K562 (cell line): Measurements from ENCODE around the gene TINAG. TPM values are rescaled to one million over a fixed set of nuclear protein-coding genes. Genes with fewer than 3 reads are reported as not detected.

Experiments used
- ATAC-seq: fragments of 200-7000 bp; cut with Tn5 transposase; 3 replicates; pipeline ENCODE4 v1.9.1; 2020; ENCODE audit warnings: moderate library complexity
- BruUV-seq: library from RNA; stranded (reverse); fragments of 400-500 nt; replicated peaks from 2 replicates; lab custom pipeline; 2021; lab: Mats Ljungman, UMichigan
- CTCF ChIA-PET: fragments of 300-600 bp; formaldehyde crosslinking; extraction: SDS; loops from one replicate; lab custom pipeline; 2021; ENCODE audit warnings: low intra/inter-chr PET ratio; lab: Yijun Ruan, JAX
- POLR2A ChIA-PET: fragments of 300-600, 350-650 bp; sonication (Branson Sonifier 250); formaldehyde crosslinking; extraction: SDS; loops from one replicate; lab custom pipeline; 2021; ENCODE audit warnings: antibody characterized with exemption, inconsistent platforms; lab: Yijun Ruan, JAX
- DNase-seq, 4 experiments: peaks; one replicate each; pipeline versions ENCODE4 v3.0.0 to v3.0.0-alpha.2; 2011 to 2018; ENCODE audit warnings: low spot score in 3 of 4, mixed read lengths in 3 of 4; ENCODE audit errors: extremely low read depth in 1 of 4
- FAIRE-seq: peaks from 2 replicates; lab custom pipeline; 2011; peaks lifted over from hg19 to GRCh38; lab: Jason Lieb, UNC
- H2AFZ ChIP-seq: 2 replicates; pipeline ENCODE4 v1.6.0; 2011; ENCODE audit warnings: low read depth, low read length, control low read depth, inconsistent platforms
- H3K27ac ChIP-seq: fragments of 200-600 bp; 3 replicates; pipeline ENCODE4 v1.8.0; 2011; ENCODE audit warnings: low read depth, mild to moderate bottlenecking, control low read depth, inconsistent platforms, low read length, moderate library complexity, mixed read lengths; ENCODE audit errors: extremely low read depth
- H3K27me3 ChIP-seq, 2 experiments: fragments of 300-600 bp in 1 of 2; 2 replicates in 1 of 2; 3 replicates in 1 of 2; pipeline versions ENCODE4 v1.6.0 to v1.8.0; 2011; ENCODE audit warnings: inconsistent platforms in 2 of 2, low read length in 2 of 2, mild to moderate bottlenecking in 1 of 2, mixed read lengths in 1 of 2, moderate library complexity in 1 of 2; ENCODE audit not compliant: control insufficient read depth in 2 of 2, insufficient read depth in 2 of 2
- H3K36me3 ChIP-seq: fragments of 300-600 bp; 3 replicates; pipeline ENCODE4 v1.8.0; 2011; ENCODE audit warnings: mild to moderate bottlenecking, low read length, inconsistent platforms; ENCODE audit not compliant: control insufficient read depth, insufficient read depth
- H3K4me1 ChIP-seq, 2 experiments: fragments of 200-600 bp in 1 of 2; replicated peaks in 1 of 2; 2 replicates in 1 of 2; 3 replicates in 1 of 2; pipeline versions ENCODE4 v1.5.1 to v1.8.0; 2011; ENCODE audit warnings: inconsistent platforms in 2 of 2, low read length in 2 of 2, mild to moderate bottlenecking in 1 of 2, mixed read lengths in 1 of 2, moderate library complexity in 1 of 2; ENCODE audit not compliant: control insufficient read depth in 2 of 2, insufficient read depth in 2 of 2
- H3K4me2 ChIP-seq: 2 replicates; pipeline ENCODE4 v1.6.1; 2011; ENCODE audit warnings: low read length, control low read depth, inconsistent platforms, mixed read lengths; ENCODE audit not compliant: insufficient read depth
- H3K4me3 ChIP-seq: fragments of 200-600 bp; sonication (generic), shearing (Covaris generic); 2 replicates; pipeline ENCODE4 v1.5.1; 2016; ENCODE audit warnings: control low read depth, inconsistent platforms
- H3K79me2 ChIP-seq: fragments of 200-600 bp; 3 replicates; pipeline ENCODE4 v1.8.0; 2011; ENCODE audit warnings: low read length, inconsistent platforms; ENCODE audit not compliant: control insufficient read depth, insufficient read depth
- H3K9ac ChIP-seq, 2 experiments: 2 replicates each; pipeline versions ENCODE4 v1.6.0 to v1.6.1; 2011; ENCODE audit warnings: low read depth in 2 of 2, low read length in 2 of 2, control low read depth in 1 of 2, inconsistent platforms in 1 of 2, mild to moderate bottlenecking in 1 of 2, mixed read lengths in 1 of 2; ENCODE audit not compliant: insufficient read depth in 1 of 2
- H3K9me1 ChIP-seq: one replicate; pipeline ENCODE4 v1.6.0; 2011; ENCODE audit warnings: inconsistent platforms, mild to moderate bottlenecking, low read length, moderate library complexity; ENCODE audit not compliant: control insufficient read depth, insufficient read depth
- H3K9me3 ChIP-seq: replicated peaks from 2 replicates; pipeline ENCODE4 v1.5.1; 2011; ENCODE audit warnings: low read depth, low read length, inconsistent platforms; ENCODE audit not compliant: control insufficient read depth, insufficient read depth
- H4K20me1 ChIP-seq: replicated peaks from 2 replicates; pipeline ENCODE4 v1.6.1; 2011; ENCODE audit warnings: low read length, inconsistent platforms, mixed read lengths; ENCODE audit not compliant: control insufficient read depth, insufficient read depth
- BACH1 ChIP-seq: fragments of 200-800 bp; sonication (Bioruptor generic); IDR thresholded peaks from 2 replicates; pipeline ENCODE4 v1.6.1; 2016; ENCODE audit warnings: missing genetic modification characterization, missing compliant biosample characterization
- C11orf30 ChIP-seq: fragments of 450-650 bp; IDR thresholded peaks from 2 replicates; pipeline ENCODE4 v1.6.1; 2016; ENCODE audit warnings: low read depth, mild to moderate bottlenecking
- CCAR2 ChIP-seq: fragments of 200-400 bp; formaldehyde crosslinking; IDR thresholded peaks from 2 replicates; pipeline ENCODE4 v1.6.1; 2017; ENCODE audit warnings: mild to moderate bottlenecking, low read depth, low read length
- CREBBP ChIP-seq: IDR thresholded peaks from one replicate; pipeline ENCODE4 v1.6.1; 2012; ENCODE audit warnings: low read depth, mild to moderate bottlenecking, control low read depth, inconsistent platforms, low read length
- KDM1A ChIP-seq, 2 experiments: fragments of 450-650 bp; IDR thresholded peaks; 2 replicates each; pipeline ENCODE4 v1.6.1; 2016; ENCODE audit warnings: mild to moderate bottlenecking in 2 of 2
- MAFF ChIP-seq: IDR thresholded peaks from 2 replicates; pipeline ENCODE4 v1.6.1; 2012; ENCODE audit warnings: low read length, improper control_type of control experiment
- ZC3H8 ChIP-seq: fragments of 450-650 bp; IDR thresholded peaks from 2 replicates; pipeline ENCODE4 v1.6.1; 2017
- ZNF316 ChIP-seq: fragments of 450-650 bp; IDR thresholded peaks from 2 replicates; pipeline ENCODE4 v1.6.1; 2016
- ZNF41 ChIP-seq: fragments of 250-450 bp; sonication (Bioruptor Pico); conservative IDR thresholded peaks from 2 replicates; pipeline ENCODE4 v1.4.0; 2020; ENCODE audit warnings: mild to moderate bottlenecking
- ZNF668 ChIP-seq: fragments of 250-450 bp; sonication (Bioruptor Pico); IDR thresholded peaks from 2 replicates; pipeline ENCODE4 v1.8.0; 2022; ENCODE audit warnings: mild to moderate bottlenecking, inconsistent platforms
- WGBS: fragments of 100-300 bp; shearing (Covaris generic); methylation state at CpG from one replicate; pipeline ENCODE4 v1.1.6; 2016; ENCODE audit warnings: low coverage, mixed read lengths; ENCODE audit not compliant: insufficient coverage; ENCODE audit errors: missing lambda C conversion rate; 5-methylcytosine and 5-hydroxymethylcytosine counted together
- in situ Hi-C: fragments of 300-500 bp; cut with MboI; formaldehyde crosslinking; loops from 4 replicates; pipeline ENCODE4 v1.15.0; 2018; ENCODE audit warnings: inconsistent platforms, mixed read lengths
- intact Hi-C: fragments of 100-400 bp; cut with micrococcal nuclease; formaldehyde crosslinking; loops from 2 replicates; pipeline ENCODE4 v1.14.2; 2022
- polyA plus RNA-seq, 8 experiments: library from polyadenylated mRNA; depleted of rRNA in 4 of 8; stranded (reverse) in 5 of 8; unstranded in 3 of 8; fragments of >200 nt; fragmentation: Nextera tagmentation in 2 of 8; fragmentation: Illumina TruSeq in 1 of 8; extraction: Ambion mirVana in 2 of 8; extraction: Trizol in 1 of 8; gene quantifications; 2 replicates each; pipeline versions ENCODE4 v1.2.1 to v1.2.3, GENCODE V29; 2011 to 2014; ENCODE audit warnings: inconsistent platforms in 1 of 8, missing spikeins in 1 of 8
- total RNA-seq, 7 experiments: library from RNA; depleted of rRNA in 6 of 7; stranded (reverse); fragments of >200 nt in 6 of 7; fragmentation: Illumina TruSeq in 2 of 7; extraction: Trizol in 2 of 7; gene quantifications; 2 replicates each; pipeline versions ENCODE4 v1.2.1 to v1.2.3, GENCODE V29; 2011 to 2021; ENCODE audit warnings: low replicate concordance in 1 of 7
- TF ChIP-seq, protein P1 (sequence below): sonication (generic); formaldehyde crosslinking; IDR thresholded peaks from 2 replicates; pipeline ENCODE4 v1.8.0; 2022; ENCODE audit warnings: mild to moderate bottlenecking, missing genetic modification reagents
- TF ChIP-seq, protein P2 (sequence below): sonication (generic); formaldehyde crosslinking; IDR thresholded peaks from 2 replicates; pipeline ENCODE4 v1.8.0; 2023; ENCODE audit warnings: missing genetic modification reagents, mild to moderate bottlenecking, borderline replicate concordance

Gene TINAG
- total and polyA plus RNA-seq, 9 of the 15 experiments (the other 6 are each of a cell fraction or from before 2014, with no cell fraction given) = not detected

DNA sequence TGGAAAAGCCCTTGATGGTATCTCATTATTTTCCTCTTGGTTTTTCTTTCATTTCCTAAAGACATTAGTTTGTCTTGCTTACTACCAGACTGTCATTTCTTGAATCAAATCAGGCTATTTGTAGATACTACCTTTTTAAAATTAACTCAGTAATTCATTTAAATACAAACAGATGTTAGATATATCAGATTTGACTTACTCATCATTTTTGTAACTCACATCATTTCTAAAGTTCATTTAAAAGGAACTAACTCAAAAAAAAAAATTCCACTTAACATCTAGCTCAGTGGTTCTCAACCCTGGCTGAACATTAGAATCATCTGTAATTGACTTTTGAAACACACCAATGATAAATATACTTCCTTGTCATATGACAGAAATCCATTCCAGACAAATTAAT lies 48.2 kb upstream of the TINAG start:
- H3K4me2 ChIP-seq = no peak overlapping the region
- no peak overlapping the region for H3K4me3 ChIP-seq
- in situ Hi-C loops = no loop called here
- POLR2A ChIA-PET = no interaction called here
- BruUV-seq = no TSS peak
- ATAC-seq (no peak), FAIRE-seq (no peak), DNase-seq (no peak)
- H4K20me1 ChIP-seq = no peaks in the 10 kb centered on the region
- no peaks in the 10 kb centered on the region for H3K27me3 ChIP-seq
- CTCF ChIA-PET = interaction anchor here (0.6 kb wide), 1 partner anchor 89 kb away, joined by 3 read pairs; no protein-coding TSS in a partner anchor
- no peaks in the 10 kb centered on the region for H3K79me2 ChIP-seq
- no peak overlapping the region for H2AFZ ChIP-seq
- intact Hi-C loops = no loop called here
- H3K9ac ChIP-seq = no peak overlapping the region
- no peaks in the 10 kb centered on the region for H3K9me1 ChIP-seq
- H3K27ac ChIP-seq = no peak overlapping the region
- no peaks in the 10 kb centered on the region for H3K9me3 ChIP-seq
- no peak for TF ChIP-seq CREBBP
- TF ChIP-seq ZNF316 = peak; percentile 59; the same call in 1 of the 2 replicates
- no peak for TF ChIP-seq ZNF41 (CRISPR knock-in tag)
- no peak for TF ChIP-seq ZNF668 (CRISPR knock-in tag)
- TF ChIP-seq C11orf30 = peak; percentile 33; the same call in 1 of the 2 replicates
- TF ChIP-seq CCAR2 = no peak
- TF ChIP-seq, all 486 proteins: peak for 2
- no peaks in the 10 kb centered on the region for H3K36me3 ChIP-seq
- H3K4me1 ChIP-seq = no peaks in the 10 kb centered on the region

DNA sequence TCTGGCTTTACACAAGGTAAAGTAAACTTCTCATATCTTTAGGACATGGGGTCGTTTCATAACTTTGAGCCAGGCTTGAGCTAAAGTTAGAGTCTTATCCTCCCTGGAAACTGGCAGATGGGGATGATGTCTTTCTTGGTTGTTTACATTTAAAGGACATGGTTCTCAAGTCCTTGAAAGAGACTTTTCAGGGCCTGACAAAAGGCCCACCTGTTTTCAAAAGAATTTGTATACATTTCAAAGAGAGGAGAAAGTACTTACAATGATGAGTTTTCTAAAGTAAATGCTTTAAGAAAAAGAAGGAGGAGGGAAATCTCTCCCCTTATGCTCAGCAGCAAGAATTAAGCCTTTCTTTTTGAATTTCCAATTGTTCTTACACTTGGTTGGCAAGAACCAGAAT lies 45.7 kb upstream of the TINAG start:
- intact Hi-C loops (no loop called here), in situ Hi-C loops (no loop called here)
- ATAC-seq = no peak
- no peaks in the 10 kb centered on the region for H3K79me2 ChIP-seq
- H4K20me1 ChIP-seq = no peaks in the 10 kb centered on the region
- H3K4me3 ChIP-seq = no peak overlapping the region
- H3K27me3 ChIP-seq = no peaks in the 10 kb centered on the region
- H3K9me1 ChIP-seq = no peaks in the 10 kb centered on the region
- 0% methylated on average over 1 of the region's 1 CpG for WGBS
- H3K9me3 ChIP-seq = no peaks in the 10 kb centered on the region
- CTCF ChIA-PET = no interaction called here
- POLR2A ChIA-PET = no interaction called here
- H3K4me1 ChIP-seq = no peaks in the 10 kb centered on the region
- H3K9ac ChIP-seq = no peak overlapping the region
- DNase-seq = no peak
- H3K4me2 ChIP-seq = no peak overlapping the region
- no peak for FAIRE-seq
- no TSS peak for BruUV-seq
- no peak overlapping the region for H2AFZ ChIP-seq
- H3K27ac ChIP-seq = no peak overlapping the region
- no peaks in the 10 kb centered on the region for H3K36me3 ChIP-seq
- TF ChIP-seq, protein P1, sequence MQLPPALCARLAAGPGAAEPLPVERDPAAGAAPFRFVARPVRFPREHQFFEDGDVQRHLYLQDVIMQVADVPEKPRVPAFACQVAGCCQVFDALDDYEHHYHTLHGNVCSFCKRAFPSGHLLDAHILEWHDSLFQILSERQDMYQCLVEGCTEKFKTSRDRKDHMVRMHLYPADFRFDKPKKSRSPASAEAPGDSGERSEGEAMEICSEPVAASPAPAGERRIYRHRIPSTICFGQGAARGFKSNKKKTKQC = no peak
- no peak for TF ChIP-seq ZC3H8
- TF ChIP-seq MAFF = no peak
- TF ChIP-seq, protein P2, sequence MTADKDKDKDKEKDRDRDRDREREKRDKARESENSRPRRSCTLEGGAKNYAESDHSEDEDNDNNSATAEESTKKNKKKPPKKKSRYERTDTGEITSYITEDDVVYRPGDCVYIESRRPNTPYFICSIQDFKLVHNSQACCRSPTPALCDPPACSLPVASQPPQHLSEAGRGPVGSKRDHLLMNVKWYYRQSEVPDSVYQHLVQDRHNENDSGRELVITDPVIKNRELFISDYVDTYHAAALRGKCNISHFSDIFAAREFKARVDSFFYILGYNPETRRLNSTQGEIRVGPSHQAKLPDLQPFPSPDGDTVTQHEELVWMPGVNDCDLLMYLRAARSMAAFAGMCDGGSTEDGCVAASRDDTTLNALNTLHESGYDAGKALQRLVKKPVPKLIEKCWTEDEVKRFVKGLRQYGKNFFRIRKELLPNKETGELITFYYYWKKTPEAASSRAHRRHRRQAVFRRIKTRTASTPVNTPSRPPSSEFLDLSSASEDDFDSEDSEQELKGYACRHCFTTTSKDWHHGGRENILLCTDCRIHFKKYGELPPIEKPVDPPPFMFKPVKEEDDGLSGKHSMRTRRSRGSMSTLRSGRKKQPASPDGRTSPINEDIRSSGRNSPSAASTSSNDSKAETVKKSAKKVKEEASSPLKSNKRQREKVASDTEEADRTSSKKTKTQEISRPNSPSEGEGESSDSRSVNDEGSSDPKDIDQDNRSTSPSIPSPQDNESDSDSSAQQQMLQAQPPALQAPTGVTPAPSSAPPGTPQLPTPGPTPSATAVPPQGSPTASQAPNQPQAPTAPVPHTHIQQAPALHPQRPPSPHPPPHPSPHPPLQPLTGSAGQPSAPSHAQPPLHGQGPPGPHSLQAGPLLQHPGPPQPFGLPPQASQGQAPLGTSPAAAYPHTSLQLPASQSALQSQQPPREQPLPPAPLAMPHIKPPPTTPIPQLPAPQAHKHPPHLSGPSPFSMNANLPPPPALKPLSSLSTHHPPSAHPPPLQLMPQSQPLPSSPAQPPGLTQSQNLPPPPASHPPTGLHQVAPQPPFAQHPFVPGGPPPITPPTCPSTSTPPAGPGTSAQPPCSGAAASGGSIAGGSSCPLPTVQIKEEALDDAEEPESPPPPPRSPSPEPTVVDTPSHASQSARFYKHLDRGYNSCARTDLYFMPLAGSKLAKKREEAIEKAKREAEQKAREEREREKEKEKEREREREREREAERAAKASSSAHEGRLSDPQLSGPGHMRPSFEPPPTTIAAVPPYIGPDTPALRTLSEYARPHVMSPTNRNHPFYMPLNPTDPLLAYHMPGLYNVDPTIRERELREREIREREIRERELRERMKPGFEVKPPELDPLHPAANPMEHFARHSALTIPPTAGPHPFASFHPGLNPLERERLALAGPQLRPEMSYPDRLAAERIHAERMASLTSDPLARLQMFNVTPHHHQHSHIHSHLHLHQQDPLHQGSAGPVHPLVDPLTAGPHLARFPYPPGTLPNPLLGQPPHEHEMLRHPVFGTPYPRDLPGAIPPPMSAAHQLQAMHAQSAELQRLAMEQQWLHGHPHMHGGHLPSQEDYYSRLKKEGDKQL (CRISPR knock-in tag) = no peak
- no peak for TF ChIP-seq BACH1 (tag)
- no peak for TF ChIP-seq KDM1A (IDR thresholded peaks at IDR 0.05)
